Mesodermal cell (in vitro differentiated cells): ENCODE measurements around the gene BTBD3.
A peak's percentile ranks its signal among the peaks of the same experiment; 100 is the strongest.

Experiments
- H3K27ac ChIP-seq: 2 replicates; pipeline ENCODE4 v1.7.0; 2013; ENCODE audit warnings: mild to moderate bottlenecking, low read depth, low read length, moderate library complexity; ENCODE audit not compliant: severe bottlenecking
- H3K36me3 ChIP-seq: 2 replicates; pipeline ENCODE4 v1.7.1; 2013; ENCODE audit warnings: mild to moderate bottlenecking, low read length, moderate library complexity; ENCODE audit not compliant: control insufficient read depth, insufficient read depth
- H3K4me1 ChIP-seq: one replicate; pipeline ENCODE4 v1.7.1; 2013; ENCODE audit warnings: mild to moderate bottlenecking, low read length; ENCODE audit not compliant: insufficient read depth, control insufficient read depth, poor library complexity, severe bottlenecking
- H3K4me3 ChIP-seq: 2 replicates; pipeline ENCODE4 v1.7.0; 2013; ENCODE audit warnings: low read length, control low read depth, mild to moderate bottlenecking; ENCODE audit not compliant: insufficient read depth, poor library complexity, severe bottlenecking; ENCODE audit errors: extremely low read depth
- H3K9me3 ChIP-seq: 2 replicates; pipeline ENCODE4 v1.7.1; 2013; ENCODE audit warnings: mild to moderate bottlenecking, low read length, moderate library complexity; ENCODE audit not compliant: control insufficient read depth
- WGBS, 2 experiments: methylation state at CpG; one replicate each; pipeline ENCODE4 v1.1.5; 2013; ENCODE audit warnings: missing lambda C conversion rate in 2 of 2; ENCODE audit not compliant: insufficient coverage in 2 of 2; 5-methylcytosine and 5-hydroxymethylcytosine counted together

The BTBD3 gene

GRCh38 chr20:11891776-11892545 is 25.7 kb upstream of the BTBD3 start:
- H3K36me3 ChIP-seq: peaks cover 4% of the 10 kb centered on the region
- H3K4me3 ChIP-seq: peak overlapping the region; percentile 63
- H3K9me3 ChIP-seq: no peaks in the 10 kb centered on the region
- 3 to 17% methylated on average over 1 to 8 of the region's 17 CpGs for WGBS, 2 experiments
- H3K27ac ChIP-seq: peak overlapping the region; percentile 91
- H3K4me1 ChIP-seq: peaks cover 7% of the 10 kb centered on the region

GRCh38 chr20:11894062-11894461 is 23.6 kb upstream of the BTBD3 start:
- 85 to 99% methylated on average over 4 of the region's 6 CpGs for WGBS, 2 experiments
- no peak overlapping the region for H3K27ac ChIP-seq
- peaks cover 4% of the 10 kb centered on the region for H3K36me3 ChIP-seq
- H3K9me3 ChIP-seq: no peaks in the 10 kb centered on the region
- peaks cover 7% of the 10 kb centered on the region for H3K4me1 ChIP-seq
- no peak overlapping the region for H3K4me3 ChIP-seq

- 83 to 92% methylated on average over 5 of the region's 6 CpGs for WGBS, 2 experiments
- Histone ChIP-seq H3K4me1 (peaks cover 7% of the 10 kb centered on the region), H3K36me3 (peaks cover 4% of the 10 kb centered on the region), H3K9me3 (no peaks in the 10 kb centered on the region), H3K27ac (no peak overlapping the region), H3K4me3 (no peak overlapping the region)
Measured at GRCh38 chr20:11895861-11896387, 21.8 kb upstream of the BTBD3 start.

- H3K27ac ChIP-seq: no peak overlapping the region
- H3K4me1 ChIP-seq: no peaks in the 10 kb centered on the region
- H3K4me3 ChIP-seq: no peak overlapping the region
- WGBS, 2 experiments: no CpG with 5 or more reads among the region's 3 CpGs
- H3K9me3 ChIP-seq: no peaks in the 10 kb centered on the region
- H3K36me3 ChIP-seq: peaks cover 10% of the 10 kb centered on the region
Measured at GRCh38 chr20:11901127-11901526, 16.6 kb upstream of the BTBD3 start.

- no peak overlapping the region for H3K4me3 ChIP-seq
- H3K36me3 ChIP-seq: peaks cover 10% of the 10 kb centered on the region
- no peaks in the 10 kb centered on the region for H3K9me3 ChIP-seq
- no peaks in the 10 kb centered on the region for H3K4me1 ChIP-seq
- 100% methylated on average over 1 of the region's 2 CpGs; no CpG with 5 or more reads in 1 of the 2 experiments for WGBS, 2 experiments
- no peak overlapping the region for H3K27ac ChIP-seq
Measured at GRCh38 chr20:11902285-11902697, 15.4 kb upstream of the BTBD3 start.

GRCh38 chr20:11905460-11906179 is 12.1 kb upstream of the BTBD3 start:
- no peaks in the 10 kb centered on the region for H3K4me1 ChIP-seq
- H3K27ac ChIP-seq: no peak overlapping the region
- 100% methylated on average over 3 of the region's 6 CpGs; no CpG with 5 or more reads in 1 of the 2 experiments for WGBS, 2 experiments
- H3K4me3 ChIP-seq: no peak overlapping the region
- no peaks in the 10 kb centered on the region for H3K9me3 ChIP-seq
- H3K36me3 ChIP-seq: peaks cover 10% of the 10 kb centered on the region

- Histone ChIP-seq H3K9me3 (no peaks in the 10 kb centered on the region), H3K4me1 (no peaks in the 10 kb centered on the region), H3K4me3 (no peak overlapping the region), H3K27ac (no peak overlapping the region), H3K36me3 (peaks cover 10% of the 10 kb centered on the region)
- no CpG with 5 or more reads among the region's 4 CpGs for WGBS, 2 experiments
Measured at GRCh38 chr20:11906626-11907480, 10.8 kb upstream of the BTBD3 start.

GRCh38 chr20:11907621-11908020 is 10.1 kb upstream of the BTBD3 start:
- H3K36me3 ChIP-seq: peaks cover 10% of the 10 kb centered on the region
- no peak overlapping the region for H3K27ac ChIP-seq
- H3K4me1 ChIP-seq: no peaks in the 10 kb centered on the region
- 97 to 100% methylated on average over 2 of the region's 4 CpGs for WGBS, 2 experiments
- H3K4me3 ChIP-seq: no peak overlapping the region
- no peaks in the 10 kb centered on the region for H3K9me3 ChIP-seq

- 92 to 100% methylated on average over 1 of the region's 4 CpGs for WGBS, 2 experiments
Measured at GRCh38 chr20:11912013-11912658, 5.6 kb upstream of the BTBD3 start.

More at GRCh38 chr20:11912013-11912658, 5.6 kb upstream of the BTBD3 start:
- Histone ChIP-seq H3K27ac (no peak overlapping the region), H3K4me1 (no peaks in the 10 kb centered on the region), H3K36me3 (no peaks in the 10 kb centered on the region), H3K4me3 (no peak overlapping the region), H3K9me3 (no peaks in the 10 kb centered on the region)
